Measurements from ENCODE around the gene ANKFY1. TPM values are rescaled to one million over a fixed set of nuclear protein-coding genes. Genes with fewer than 3 reads are reported as not detected.

The ANKFY1 gene
- total RNA-seq, 1 experiment from 2014 or later = 37.4 TPM

DNA sequence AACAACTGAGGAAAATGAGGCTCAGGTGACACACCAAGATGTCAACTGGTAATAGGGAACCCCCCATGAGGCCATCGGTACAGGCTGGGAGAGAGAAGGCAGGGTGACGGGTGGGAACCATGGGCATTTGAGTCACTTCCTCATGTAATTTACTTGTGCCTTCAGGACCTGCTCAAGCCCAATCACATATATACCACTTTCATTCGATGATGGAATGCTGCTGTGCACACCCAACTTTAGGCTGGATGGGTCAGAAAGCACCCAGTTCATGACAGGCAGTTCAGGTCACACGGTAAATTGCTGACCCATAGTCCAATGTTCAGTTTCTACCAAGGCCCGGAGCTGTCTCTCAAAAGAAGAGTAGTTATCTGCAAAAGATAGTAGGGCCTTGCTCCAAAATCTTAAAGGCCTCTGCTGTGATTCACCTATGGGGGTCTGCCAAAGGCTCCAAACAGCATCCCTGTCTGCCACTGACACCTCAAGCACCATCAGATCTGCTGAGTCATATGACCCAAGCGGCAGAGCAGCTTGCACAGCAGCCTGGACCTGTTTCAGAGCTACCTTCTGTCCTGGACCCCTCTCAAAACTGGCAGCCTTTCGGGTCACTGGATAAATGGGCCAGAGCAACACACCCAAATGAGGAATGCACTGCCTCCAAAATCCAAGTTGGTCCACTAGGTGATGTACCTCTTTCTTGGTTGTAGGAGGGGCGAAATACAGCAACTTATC lies 145.6 kb downstream of the ANKFY1 start:
- DNase-seq (ENCODE audit: low read depth) = no peak

DNA sequence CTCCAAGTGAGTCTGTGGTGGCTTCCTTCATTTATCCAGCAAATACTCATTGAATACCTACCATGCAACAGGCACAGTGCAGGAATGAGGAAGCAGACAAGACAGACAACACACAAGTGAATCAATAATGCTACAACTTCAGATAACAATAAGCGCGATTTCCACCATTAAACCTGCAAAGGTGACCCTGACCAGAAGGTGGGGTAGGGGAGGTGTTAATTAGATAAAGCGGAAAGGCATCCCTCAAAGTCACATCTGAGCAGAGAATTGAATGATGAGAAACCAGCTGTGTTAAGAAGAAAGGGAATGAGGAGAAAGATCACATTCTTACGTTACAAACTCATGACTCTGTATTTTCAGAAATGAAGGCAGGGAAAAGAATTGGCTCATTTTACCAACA lies 147.3 kb downstream of the ANKFY1 start:
- DNase-seq (ENCODE audit: low read depth) = no peak

Other genes with a start within 250 kb of the ANKFY1 start
- 10.6 and 15.5 TPM in 2 replicates for gene ZZEF1, start 120.9 kb downstream of the ANKFY1 start, total RNA-seq (2014; rRNA removed; shearing (Covaris generic))
- 5.5 and 6.9 TPM in 2 replicates for gene CYB5D2, start 120.8 kb downstream of the ANKFY1 start, total RNA-seq (2014; rRNA removed; shearing (Covaris generic))
- 50.2 and 63.0 TPM in 2 replicates for gene UBE2G1, start 102.7 kb upstream of the ANKFY1 start, total RNA-seq (2014; rRNA removed; shearing (Covaris generic))
- 0.05 TPM in 1 of 2 replicates, not detected in the other for gene SPNS3, start 170.0 kb upstream of the ANKFY1 start, total RNA-seq (2014; rRNA removed; shearing (Covaris generic))
- gene SPNS2, start 234.9 kb upstream of the ANKFY1 start, total RNA-seq (2014; rRNA removed; shearing (Covaris generic)) = 0.52 and 0.54 TPM in 2 replicates

Measured in M059J (cell line).